ENCODE data around the gene APOO. TPM values are rescaled to one million over a fixed set of nuclear protein-coding genes. Genes with fewer than 3 reads are reported as not detected.
"Not testable (repeated sequence)": the region's sequence is repeated elsewhere in the genome, so short reads cannot be mapped to it uniquely, and the experiment has no call there.

APOO gene
- total RNA-seq, 1 donor from 2014 or later = 76.4 TPM

DNA sequence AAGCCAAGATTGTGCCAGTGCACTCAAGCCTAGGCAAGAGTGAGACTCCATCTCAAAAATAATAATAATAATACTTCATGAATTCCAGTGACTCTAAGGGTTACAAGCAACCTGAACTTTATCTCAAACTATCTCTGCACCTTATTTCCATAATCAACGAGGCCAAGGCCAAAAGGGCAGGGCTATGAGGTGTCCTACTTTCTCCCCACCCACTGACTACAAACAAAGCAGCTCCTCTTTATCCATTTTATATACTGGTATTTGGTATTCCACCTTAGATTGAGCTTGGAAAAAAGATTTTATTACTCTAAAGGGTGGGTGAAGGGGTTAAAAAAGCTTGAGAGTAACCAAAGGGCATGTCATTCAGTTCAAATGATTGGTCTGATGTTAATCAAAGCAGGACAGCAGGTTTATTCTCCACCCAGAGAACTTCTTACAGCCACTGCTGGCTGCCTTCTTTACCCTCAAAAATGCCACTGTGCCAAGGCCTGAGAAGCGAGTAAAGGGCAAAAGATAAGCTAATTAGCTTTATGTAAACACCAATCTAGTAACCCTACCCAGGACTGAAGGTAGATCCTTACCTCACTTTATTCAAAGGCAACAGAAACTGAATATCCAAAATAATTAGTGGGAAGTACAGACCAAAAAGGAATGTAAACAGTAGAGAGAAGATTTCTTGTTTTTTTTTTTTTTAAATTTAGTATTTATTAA, 28.2 kb downstream of the APOO start:
- no peak for DNase-seq (ENCODE audit: low spot score)
- intact Hi-C loops (cut with DNase I) = no loop called here

DNA sequence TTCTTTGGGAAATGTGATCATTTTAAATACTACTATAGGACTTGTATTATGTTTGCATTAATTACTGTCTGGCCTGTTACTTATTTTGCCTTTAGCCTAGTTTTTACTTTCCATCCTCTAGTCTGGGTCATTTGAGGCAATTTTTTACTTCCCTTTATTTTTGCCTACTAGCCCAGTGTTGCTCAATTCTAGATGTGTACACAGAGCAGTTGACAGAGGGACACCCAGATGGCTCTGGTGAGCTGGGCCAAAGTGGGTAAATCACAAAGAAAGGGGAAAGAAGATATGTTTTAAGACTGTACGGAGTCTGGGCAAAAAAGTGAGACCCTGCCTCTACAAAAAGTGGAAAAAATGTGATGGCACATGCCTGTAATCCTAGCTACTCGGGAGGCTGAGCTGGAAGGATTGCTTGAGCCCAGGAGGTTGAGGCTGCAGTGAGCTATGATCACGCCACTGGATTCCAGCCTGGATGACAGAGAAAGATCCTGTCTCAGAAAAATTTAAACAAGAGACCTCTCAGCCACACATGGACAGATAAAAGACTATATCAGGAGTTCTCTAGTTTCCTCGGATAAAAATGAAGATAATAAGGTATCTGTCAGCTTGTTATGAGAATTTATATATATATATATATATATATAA, 35.7 kb downstream of the APOO start:
- intact Hi-C loops (cut with DNase I) = no loop called here
- no peak for DNase-seq (ENCODE audit: low spot score)

DNA sequence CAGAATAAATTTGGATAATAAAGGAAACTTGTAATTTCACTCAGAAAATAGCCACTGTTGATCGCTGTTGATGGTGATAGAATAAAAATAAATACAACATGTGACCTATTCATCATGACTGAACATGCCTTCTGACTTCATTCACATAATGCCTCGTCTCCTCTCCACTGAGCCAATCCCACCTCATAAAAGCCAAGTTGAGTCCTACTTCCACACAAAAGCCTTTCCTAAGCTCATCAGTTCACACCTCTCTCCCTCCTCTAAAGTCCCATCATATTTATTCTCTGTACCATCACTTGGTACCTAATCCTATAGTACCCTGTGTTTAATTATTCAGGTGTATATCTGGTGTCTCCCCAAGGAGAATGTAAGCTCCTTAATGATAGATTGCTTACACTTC, 37.7 kb downstream of the APOO start:
- no peak for DNase-seq (ENCODE audit: low spot score)
- intact Hi-C loops (cut with DNase I) = no loop called here

DNA sequence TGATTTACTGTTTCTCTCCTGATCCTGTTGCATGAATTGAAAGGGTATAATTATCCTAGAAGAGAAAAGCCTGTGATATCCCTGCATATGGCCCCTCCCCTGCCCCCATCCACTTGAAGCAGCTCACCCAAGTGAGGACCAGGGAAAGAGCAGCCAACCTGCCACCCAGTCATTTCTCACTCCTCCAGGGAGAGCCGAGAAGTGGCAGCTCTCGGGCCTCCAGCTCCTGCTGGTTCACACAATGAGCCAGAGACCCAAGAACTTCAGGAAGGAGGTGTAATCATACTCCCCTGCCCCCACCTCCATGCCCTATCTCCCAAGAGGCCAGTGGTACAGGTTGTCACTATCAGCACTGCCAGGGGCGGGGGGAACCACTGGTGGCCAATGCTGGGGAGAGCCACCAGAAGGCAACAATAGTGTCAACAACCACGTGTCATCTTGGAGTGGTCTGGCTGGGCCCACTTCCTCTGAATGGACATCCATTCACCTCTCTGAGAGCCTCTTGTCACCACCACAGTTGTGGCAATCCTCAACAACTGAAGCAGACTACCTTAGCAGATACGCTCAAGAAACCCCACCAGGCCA, 42.9 kb downstream of the APOO start:
- intact Hi-C loops (cut with DNase I) = no loop called here
- DNase-seq (ENCODE audit: low spot score) = no peak

DNA sequence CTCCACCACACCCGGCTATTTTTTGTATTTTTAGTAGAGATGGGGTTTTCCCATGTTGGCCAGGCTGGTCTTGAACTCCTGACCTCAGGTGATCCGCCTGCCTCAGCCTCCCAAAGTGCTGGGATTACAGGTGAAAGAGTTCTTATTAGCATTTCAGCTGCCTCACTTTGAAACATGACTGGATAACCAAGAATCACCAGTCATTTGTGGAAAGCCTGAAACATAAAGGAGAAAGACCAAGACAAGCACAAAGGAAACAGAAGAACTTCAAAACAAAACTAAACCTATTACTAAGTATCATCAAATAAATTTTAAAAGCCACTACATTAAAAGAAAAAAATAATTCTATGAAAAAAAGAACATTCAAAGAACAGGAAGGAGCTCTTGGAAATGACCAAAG, 45.8 kb downstream of the APOO start:
- DNase-seq (ENCODE audit: low spot score); intact Hi-C loops (cut with DNase I): not testable (repeated sequence)

DNA sequence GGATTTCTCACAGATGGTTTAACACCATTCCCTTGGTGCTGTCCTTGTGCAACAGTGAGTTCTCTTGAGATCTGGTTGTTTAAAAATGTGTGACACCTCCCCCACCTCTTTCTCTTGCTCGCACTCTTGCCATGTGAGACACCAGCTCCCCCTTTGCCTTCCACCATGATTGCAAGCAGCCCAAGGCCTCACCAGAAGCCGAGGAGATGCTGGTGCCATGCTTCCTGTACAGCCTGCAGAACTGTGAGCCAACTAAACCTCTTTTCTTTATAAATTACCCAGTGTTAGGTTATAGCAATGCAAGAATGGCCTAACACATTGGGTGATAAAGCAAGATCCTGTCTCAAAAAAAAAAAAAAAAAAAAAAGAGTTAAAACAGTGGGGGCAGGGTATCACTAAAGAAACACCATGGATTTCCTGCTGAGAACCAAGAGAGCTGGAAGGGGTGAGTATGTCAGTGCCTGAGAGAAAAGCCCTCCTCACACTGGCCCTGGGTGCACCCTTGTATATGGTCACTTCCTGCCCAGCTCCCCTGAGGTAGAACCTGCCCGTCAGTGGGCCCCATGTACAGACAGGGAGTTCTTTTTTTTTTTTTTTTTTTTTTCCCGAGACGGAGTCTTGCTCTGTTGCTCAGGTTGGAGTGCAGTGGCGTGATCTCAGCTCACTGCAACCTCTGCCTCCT, 46.4 kb downstream of the APOO start:
- DNase-seq (ENCODE audit: low spot score) = no peak
- intact Hi-C loops (cut with DNase I) = no loop called here

DNA sequence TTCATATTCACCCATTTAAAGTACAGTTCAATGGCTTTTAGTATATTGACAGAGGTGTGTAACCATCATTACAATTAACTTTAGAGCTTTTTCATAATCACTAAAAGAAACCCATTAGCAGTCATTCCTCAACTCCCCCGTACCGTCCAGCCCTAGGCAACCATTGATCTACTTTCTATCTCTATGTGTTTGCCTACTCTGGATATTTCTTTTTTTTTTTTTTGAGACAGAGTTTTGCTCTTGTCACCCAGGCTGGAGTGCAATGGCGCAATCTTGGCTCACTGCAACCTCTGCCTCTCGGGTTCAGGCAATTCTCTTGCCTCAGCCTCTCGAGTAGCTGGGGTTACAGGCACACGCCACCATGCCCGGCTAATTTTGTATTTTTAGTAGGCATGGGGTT, 48.5 kb downstream of the APOO start:
- DNase-seq (ENCODE audit: low spot score); intact Hi-C loops (cut with DNase I): not testable (repeated sequence)

DNA sequence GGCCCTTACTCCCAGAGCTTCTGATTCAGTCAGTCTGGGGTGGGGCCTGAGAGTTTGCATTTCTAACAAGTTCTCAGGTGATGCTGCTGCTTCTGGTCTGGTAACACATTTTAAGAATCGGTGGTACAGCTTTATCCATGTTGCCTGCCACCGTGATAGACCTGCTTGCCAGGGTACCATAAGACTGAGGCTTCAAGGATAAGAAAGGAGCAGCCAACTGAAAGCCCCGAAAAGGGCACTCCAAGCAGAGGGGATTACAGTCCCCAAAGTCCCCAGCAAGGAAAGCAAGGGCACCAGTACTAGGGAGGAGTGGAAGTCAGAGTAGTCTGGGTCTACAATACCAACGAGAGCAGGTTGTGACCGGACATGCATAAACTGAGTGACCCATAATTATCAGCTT, 49.8 kb downstream of the APOO start:
- intact Hi-C loops (cut with DNase I) = no loop called here
- DNase-seq (ENCODE audit: low spot score) = no peak

DNA sequence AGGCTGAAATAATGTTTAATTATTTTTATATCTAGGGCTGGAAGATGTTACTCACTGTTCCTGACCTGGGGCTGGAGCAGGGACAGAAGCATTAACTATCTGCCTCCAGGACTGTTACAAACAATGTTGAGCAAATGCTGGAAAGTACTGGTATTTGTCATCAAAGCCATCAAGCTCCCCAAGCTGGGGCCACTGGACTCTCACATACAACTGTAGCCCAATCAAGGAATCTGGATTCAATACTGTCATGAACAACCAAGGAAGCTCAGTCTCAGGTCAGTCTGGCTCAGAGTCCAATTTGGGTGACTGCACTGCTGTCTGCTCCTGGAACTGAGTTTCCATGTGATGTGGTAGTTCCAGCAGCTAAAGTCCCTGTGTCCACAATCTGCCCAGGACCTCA, 50.4 kb downstream of the APOO start:
- intact Hi-C loops (cut with DNase I) = no loop called here
- no peak for DNase-seq (ENCODE audit: low spot score)

DNA sequence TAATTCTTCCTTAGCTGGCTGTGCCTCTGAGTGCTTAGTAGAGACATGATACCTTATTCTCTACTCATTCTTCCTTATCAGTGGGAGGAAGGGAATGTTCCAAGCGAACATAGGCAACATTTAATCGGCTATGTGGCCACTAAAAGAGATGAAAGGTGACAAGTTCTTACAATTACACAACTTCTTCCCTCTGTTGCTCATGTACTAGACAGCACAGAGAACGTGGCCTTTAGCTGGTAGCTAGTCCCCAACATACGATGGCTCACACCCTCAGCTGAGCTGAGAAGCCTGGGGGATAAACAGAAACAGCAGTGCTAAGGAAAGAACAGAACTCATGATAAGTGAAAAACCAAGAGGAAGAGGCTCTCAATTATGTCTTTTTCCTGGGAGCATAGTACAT, 52.2 kb downstream of the APOO start:
- intact Hi-C loops (cut with DNase I) = no loop called here
- no peak for DNase-seq (ENCODE audit: low spot score)

DNA sequence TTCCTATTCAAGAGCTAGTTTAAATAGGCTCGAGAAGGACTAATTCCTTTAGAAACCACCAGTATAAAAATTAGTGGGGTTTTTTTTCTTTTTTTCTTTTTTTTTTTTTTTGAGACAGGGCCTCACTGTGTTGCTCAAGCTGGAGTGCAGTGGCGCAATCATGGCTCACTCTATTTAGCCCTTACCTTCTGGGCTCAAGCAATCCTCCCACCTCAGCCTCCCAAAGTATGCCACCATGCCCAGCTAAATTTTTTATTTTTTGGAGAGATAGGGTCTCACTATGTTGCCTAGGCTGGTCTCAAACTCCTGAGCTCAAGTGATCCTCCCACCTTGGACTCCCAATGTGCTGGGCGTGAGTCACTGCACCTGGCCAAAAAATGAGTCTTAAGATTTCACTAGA, 52.8 kb downstream of the APOO start:
- intact Hi-C loops (cut with DNase I) = no loop called here
- no peak for DNase-seq (ENCODE audit: low spot score)

DNA sequence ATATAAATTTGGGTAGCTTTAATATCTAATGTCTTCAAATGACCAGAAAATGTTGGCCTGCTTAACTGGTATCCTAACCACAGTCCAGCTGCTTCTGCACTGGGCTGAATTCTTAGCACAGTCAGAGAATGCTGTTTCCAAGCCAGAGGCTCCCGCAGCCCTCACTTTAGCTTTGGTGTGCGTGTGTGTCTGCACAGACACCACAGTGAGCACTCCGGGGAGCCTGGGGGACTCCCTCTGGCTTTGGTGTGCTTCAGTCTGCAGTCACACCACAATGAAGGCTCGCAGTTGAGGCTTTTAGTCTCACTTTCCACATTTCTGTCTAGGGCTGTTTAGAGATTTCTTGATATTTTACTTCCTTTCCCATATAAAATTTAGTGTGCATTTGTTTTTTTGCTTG, 53.6 kb downstream of the APOO start:
- intact Hi-C loops (cut with DNase I) = no loop called here
- no peak for DNase-seq (ENCODE audit: low spot score)

DNA sequence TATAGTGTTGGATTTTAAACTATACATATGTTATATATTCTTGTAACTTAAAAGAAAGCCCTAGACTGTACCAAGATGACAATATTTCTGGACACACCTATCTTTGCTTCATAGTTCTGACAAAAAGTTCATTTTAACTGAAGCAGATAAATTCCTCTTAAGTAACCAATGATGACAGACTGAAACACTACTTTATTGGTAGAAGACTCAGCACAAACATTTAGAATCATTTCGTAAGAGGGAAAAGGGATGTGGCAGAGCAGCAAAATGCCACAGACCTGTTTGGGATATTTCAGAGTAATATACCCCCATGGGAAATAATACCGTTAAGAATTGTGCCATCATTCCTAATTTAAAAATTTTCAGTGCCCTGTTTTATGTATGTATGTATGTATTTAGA, 56.2 kb downstream of the APOO start:
- intact Hi-C loops (cut with DNase I) = no loop called here
- DNase-seq (ENCODE audit: low spot score) = no peak

DNA sequence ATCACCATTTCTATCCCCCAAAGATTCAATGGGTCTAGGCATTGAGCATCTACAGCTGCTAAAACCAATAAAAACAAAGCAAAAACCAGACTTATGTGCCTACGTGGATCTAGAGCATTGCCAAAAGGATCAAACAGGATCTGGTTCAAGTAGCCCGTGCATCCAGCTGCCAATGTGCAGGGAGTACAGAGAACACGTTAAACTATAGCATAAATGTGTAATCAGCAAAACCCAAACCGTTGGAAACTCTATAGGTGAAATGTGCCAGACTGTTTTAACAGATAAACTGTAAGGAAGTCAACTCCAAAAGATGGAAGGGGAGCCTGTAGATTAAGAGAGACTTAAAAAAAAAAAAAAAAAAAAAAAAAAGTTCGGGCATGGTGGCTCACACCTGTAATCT, 58.5 kb downstream of the APOO start:
- intact Hi-C loops (cut with DNase I) = no loop called here
- no peak for DNase-seq (ENCODE audit: low spot score)

DNA sequence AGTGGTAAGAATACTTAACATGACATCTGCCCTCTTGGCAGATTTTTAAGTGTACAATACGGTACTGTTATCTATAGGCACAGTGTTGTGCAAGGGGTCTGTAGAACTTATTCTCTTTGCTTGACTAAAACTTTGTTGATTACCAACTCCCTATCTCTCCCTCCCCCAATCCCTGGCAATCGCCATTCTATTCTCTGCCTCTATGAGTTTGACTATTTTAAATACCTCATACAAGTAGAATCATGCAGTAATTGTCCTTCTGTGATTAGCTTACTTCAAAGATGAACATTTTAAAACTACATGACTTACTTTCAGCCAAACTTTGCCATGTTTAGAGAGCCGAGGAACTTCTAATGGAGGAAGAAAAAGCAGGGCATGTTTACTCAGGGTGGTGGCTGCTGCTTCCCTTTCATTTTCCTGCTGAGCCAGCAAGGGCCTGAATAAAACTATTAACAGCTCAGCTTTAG, 62.4 kb downstream of the APOO start:
- DNase-seq (ENCODE audit: low spot score) = no peak
- intact Hi-C loops (cut with DNase I) = no loop called here

DNA sequence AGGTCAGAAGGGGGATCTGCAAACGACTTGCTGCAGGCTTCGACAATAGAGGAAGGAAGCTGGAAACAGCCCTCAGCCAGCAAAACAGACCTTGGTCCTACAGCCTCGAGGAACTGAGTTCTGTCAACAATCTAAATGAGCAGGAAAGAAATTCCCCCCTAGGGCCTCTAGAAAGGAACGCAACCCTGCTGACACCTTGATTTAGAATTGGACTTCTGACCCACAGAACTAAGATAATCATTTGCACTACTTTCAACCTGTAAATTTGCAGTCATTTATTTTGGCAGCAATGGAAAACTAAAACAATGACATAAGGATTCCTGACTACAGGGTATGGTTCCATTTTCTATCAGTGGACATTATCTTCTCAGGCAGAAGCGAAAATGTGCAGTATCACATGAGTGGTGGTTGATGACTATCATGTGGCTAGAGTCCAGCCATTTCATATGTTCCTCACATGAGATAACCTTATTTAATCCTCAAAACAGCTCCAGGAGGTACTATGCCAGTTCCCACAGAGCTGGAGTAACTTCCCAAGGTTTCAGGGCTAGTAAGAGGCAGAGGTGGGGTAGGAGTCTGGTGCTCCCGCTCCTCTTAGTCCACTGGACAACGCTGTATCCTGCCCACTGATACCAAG, 63.1 kb downstream of the APOO start:
- no peak for DNase-seq (ENCODE audit: low spot score)
- intact Hi-C loops (cut with DNase I) = no loop called here

DNA sequence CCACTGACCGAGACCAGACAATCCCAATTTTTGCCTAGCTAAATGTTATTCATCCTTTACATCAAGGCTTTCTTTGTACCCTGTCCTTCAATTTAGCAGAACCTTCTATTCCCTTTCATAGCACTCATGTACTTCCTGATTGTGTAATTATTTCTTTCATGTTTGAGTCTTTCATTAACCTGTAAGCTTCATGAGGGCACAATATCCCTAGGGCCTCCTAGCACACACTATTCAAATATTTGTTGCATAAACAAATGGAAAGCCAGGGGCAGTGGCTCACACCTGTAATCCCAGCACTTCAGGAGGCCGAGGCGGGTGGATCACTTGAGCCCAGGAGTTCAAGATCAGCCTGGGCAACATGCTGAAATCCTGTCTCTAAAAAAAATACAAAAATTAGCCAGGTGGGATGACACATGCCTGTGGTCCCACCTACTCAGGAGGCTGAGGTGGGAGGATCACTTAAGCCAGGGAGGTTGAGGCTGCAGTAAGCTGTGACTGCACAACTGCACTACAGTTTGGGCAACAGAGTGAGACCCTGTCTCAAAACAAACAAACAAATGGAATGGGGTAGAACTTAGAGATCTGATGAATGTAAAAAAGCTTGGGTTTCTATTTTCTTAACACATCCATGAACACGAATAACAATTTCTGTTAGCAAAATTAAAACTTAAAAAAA, 65.8 kb downstream of the APOO start:
- intact Hi-C loops (cut with DNase I) = no loop called here
- DNase-seq (ENCODE audit: low spot score) = no peak

DNA sequence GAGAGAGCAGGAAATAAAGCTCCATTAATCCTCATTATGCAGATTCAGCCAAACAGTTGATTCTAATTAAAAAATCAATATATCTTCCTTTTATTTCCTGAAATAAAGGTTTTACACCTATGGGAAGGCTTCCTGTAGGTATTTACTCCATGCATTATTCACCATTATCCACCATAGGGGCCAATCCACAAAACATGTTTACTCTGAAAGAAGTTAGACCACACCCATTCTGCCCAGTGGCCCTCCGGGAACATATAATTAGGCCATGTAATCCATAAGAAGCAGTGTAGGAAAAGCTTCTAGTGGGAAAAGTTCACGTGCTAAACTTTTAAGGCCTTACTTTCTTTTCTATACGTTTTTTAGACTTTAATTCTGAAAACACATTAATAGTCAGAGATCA, 67.1 kb downstream of the APOO start:
- no peak for DNase-seq (ENCODE audit: low spot score)
- intact Hi-C loops (cut with DNase I) = no loop called here

DNA sequence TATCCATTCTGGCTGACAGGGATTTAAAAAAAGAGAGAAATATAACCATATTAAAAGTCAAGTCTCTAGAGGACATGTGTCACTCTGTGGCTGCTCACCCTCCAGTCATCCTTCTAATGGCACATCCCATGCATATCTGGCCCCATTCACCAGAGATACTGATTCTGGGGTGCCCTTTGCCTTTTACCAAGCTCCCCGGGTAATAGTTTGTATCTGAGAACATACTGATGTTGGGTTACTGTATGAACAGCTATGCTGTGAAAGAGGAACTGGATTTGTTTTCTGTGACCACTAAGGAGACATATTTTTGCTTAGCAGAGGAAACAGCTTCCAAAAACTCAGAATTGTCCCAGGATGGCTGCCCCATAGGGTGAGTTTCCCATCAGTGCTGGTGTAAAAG, 68.8 kb downstream of the APOO start:
- no peak for DNase-seq (ENCODE audit: low spot score)
- intact Hi-C loops (cut with DNase I) = no loop called here

DNA sequence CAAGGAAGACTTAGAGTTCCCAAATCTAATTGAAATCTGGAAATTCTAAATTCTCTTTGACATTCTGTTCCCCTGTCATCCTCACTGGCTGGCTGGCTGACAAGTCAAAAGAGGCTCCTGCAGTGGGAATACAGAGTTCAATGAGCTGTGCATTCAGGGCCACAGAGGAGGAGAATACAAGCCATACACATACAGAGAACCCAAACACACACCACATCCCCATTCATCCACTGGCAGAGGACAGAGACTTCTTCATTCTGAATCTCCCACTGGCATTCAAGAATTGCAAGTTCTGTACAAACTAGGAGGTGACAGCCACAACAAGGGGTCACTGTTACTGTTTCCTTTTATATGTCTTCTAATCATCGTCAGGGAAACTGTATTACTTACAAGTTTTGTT, 75.0 kb downstream of the APOO start:
- intact Hi-C loops (cut with DNase I) = no loop called here
- no peak for DNase-seq (ENCODE audit: low spot score)

Data from cardiac septum (tissue), 1 donor.